ENCODE results near the gene C14orf119. TPM values are rescaled to one million over a fixed set of nuclear protein-coding genes. Genes with fewer than 3 reads are reported as not detected.

Gene C14orf119
- total RNA-seq, 2 experiments from 2014 or later = 42.4 to 44.5 TPM

GRCh38 chr14:23132970-23133369, 37.7 kb downstream of the C14orf119 start:
- Histone ChIP-seq H3K27ac (ENCODE audit: low read depth, low read length, poor library complexity, severe bottlenecking) (no peak overlapping the region), H3K4me1 (ENCODE audit: insufficient read depth, low read length, poor library complexity, severe bottlenecking) (peaks cover 6% of the 10 kb centered on the region), H3K9me3 (ENCODE audit: low read length) (no peaks in the 10 kb centered on the region), H3K36me3 (ENCODE audit: insufficient read depth, low read length) (no peaks in the 10 kb centered on the region), H3K9me2 (ENCODE audit: insufficient read depth, low read length) (no peaks in the 10 kb centered on the region), H3K79me2 (ENCODE audit: insufficient read depth, low read depth, low read length) (no peaks in the 10 kb centered on the region), H2AFZ (ENCODE audit: low read length) (no peak overlapping the region), H3K4me2 (ENCODE audit: low read length) (no peak overlapping the region), H3K4me3 (ENCODE audit: low read depth, low read length, poor library complexity, severe bottlenecking) (no peak overlapping the region), H4K20me1 (ENCODE audit: insufficient read depth, low read length) (no peaks in the 10 kb centered on the region)
- no peak for DNase-seq (ENCODE audit: low spot score)
- BruUV-seq (replicated peaks) = no TSS peak
- ChIA-PET POLR2A (interaction anchor here (0.7 kb wide), 1 partner anchor 29 kb away, joined by 4 read pairs; no protein-coding TSS in a partner anchor), CTCF (ENCODE audit: unreplicated experiment) (no interaction called here)
- intact Hi-C loops (cut with micrococcal nuclease; ENCODE audit: unreplicated experiment) = no loop called here
- TF ChIP-seq CTCF (conservative IDR thresholded peaks at IDR 0.05; ENCODE audit: low read length) (no peak), EZH2phosphoT487 (IDR thresholded peaks at IDR 0.05; ENCODE audit: borderline replicate concordance, low read depth, low read length) (no peak)

GRCh38 chr14:23136566-23137133, 41.3 kb downstream of the C14orf119 start:
- Histone ChIP-seq H3K79me2 (ENCODE audit: insufficient read depth, low read depth, low read length) (no peaks in the 10 kb centered on the region), H3K9me2 (ENCODE audit: insufficient read depth, low read length) (no peaks in the 10 kb centered on the region), H3K4me2 (ENCODE audit: low read length) (no peak overlapping the region), H3K27ac (ENCODE audit: low read depth, low read length, poor library complexity, severe bottlenecking) (no peak overlapping the region), H3K36me3 (ENCODE audit: insufficient read depth, low read length) (no peaks in the 10 kb centered on the region), H4K20me1 (ENCODE audit: insufficient read depth, low read length) (no peaks in the 10 kb centered on the region), H3K9me3 (ENCODE audit: low read length) (no peaks in the 10 kb centered on the region), H3K4me1 (ENCODE audit: insufficient read depth, low read length, poor library complexity, severe bottlenecking) (peaks cover 6% of the 10 kb centered on the region), H3K4me3 (ENCODE audit: low read depth, low read length, poor library complexity, severe bottlenecking) (no peak overlapping the region), H2AFZ (ENCODE audit: low read length) (no peak overlapping the region)
- ChIA-PET POLR2A (no interaction called here), CTCF (ENCODE audit: unreplicated experiment) (no interaction called here)
- intact Hi-C loops (cut with micrococcal nuclease; ENCODE audit: unreplicated experiment) = no loop called here
- no peak for DNase-seq (ENCODE audit: low spot score)
- BruUV-seq (replicated peaks) = no TSS peak
- TF ChIP-seq CTCF (conservative IDR thresholded peaks at IDR 0.05; ENCODE audit: low read length) (no peak), EZH2phosphoT487 (IDR thresholded peaks at IDR 0.05; ENCODE audit: borderline replicate concordance, low read depth, low read length) (no peak)

GRCh38 chr14:23137192-23137812, 42.0 kb downstream of the C14orf119 start:
- H3K9me3 ChIP-seq (ENCODE audit: low read length) = no peaks in the 10 kb centered on the region
- ChIA-PET CTCF (ENCODE audit: unreplicated experiment) (no interaction called here), POLR2A (no interaction called here)
- H3K27ac ChIP-seq (ENCODE audit: low read depth, low read length, poor library complexity, severe bottlenecking) = no peak overlapping the region
- H3K36me3 ChIP-seq (ENCODE audit: insufficient read depth, low read length) = no peaks in the 10 kb centered on the region
- intact Hi-C loops (cut with micrococcal nuclease; ENCODE audit: unreplicated experiment) = no loop called here
- TF ChIP-seq EZH2phosphoT487 (IDR thresholded peaks at IDR 0.05; ENCODE audit: borderline replicate concordance, low read depth, low read length) (no peak), CTCF (conservative IDR thresholded peaks at IDR 0.05; ENCODE audit: low read length) (no peak)
- H3K79me2 ChIP-seq (ENCODE audit: insufficient read depth, low read depth, low read length) = no peaks in the 10 kb centered on the region
- no peak overlapping the region for H3K4me2 ChIP-seq (ENCODE audit: low read length)
- H3K9me2 ChIP-seq (ENCODE audit: insufficient read depth, low read length) = no peaks in the 10 kb centered on the region
- no peak overlapping the region for H3K4me3 ChIP-seq (ENCODE audit: low read depth, low read length, poor library complexity, severe bottlenecking)
- no peak for DNase-seq (ENCODE audit: low spot score)
- no TSS peak for BruUV-seq (replicated peaks)
- no peaks in the 10 kb centered on the region for H4K20me1 ChIP-seq (ENCODE audit: insufficient read depth, low read length)
- H3K4me1 ChIP-seq (ENCODE audit: insufficient read depth, low read length, poor library complexity, severe bottlenecking) = peaks cover 6% of the 10 kb centered on the region
- H2AFZ ChIP-seq (ENCODE audit: low read length) = no peak overlapping the region

Measured in OCI-LY7 (cell line).